Inflammatory macrophage treated with lipopolysaccharide for 4 hours (primary cell): ENCODE measurements around the gene FCRLB.
"Not testable (repeated sequence)": the region's sequence is repeated elsewhere in the genome, so short reads cannot be mapped to it uniquely, and the experiment has no call there.

ENCODE experiments used
- DNase-seq: peaks from one replicate; pipeline ENCODE4 v3.0.0-alpha.2; 2020

Gene FCRLB

DNA sequence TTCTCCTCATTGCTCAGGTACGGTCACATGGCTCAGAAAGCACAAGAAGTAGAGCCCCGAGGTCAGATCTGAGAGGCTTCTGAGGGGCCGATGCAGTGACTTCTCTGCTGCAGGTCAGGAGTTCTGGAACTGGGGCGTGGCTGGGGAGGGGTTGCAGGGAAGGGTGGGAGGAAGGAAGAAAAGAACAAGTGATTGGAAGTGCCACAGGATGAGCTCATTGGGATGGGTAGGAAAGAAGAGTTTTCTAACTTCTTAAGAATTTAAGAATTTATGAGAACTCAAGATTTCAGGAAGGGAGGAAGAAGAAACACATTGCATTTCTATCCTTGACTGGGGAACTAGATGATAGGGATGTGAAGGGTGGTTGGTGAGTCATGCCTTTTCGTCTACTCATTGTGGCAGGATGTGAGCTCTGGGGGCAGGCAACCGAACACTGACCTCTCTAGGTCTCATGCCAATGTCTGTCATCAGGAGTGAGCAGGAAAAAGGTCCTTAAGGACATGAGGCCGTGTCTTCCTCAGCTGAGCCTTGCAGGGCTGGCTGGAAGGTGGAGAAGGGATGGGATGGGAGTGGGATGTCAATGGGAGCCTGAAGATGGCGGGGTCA lies 497 bp downstream of the FCRLB start:
- DNase-seq: peak; percentile 94

GRCh38 chr1:161722406-161722805 lies 1.1 kb downstream of the FCRLB start:
- DNase-seq: peak; percentile 32

- DNase-seq: no peak
Measured at GRCh38 chr1:161723459-161724141, 2.3 kb downstream of the FCRLB start.

DNA sequence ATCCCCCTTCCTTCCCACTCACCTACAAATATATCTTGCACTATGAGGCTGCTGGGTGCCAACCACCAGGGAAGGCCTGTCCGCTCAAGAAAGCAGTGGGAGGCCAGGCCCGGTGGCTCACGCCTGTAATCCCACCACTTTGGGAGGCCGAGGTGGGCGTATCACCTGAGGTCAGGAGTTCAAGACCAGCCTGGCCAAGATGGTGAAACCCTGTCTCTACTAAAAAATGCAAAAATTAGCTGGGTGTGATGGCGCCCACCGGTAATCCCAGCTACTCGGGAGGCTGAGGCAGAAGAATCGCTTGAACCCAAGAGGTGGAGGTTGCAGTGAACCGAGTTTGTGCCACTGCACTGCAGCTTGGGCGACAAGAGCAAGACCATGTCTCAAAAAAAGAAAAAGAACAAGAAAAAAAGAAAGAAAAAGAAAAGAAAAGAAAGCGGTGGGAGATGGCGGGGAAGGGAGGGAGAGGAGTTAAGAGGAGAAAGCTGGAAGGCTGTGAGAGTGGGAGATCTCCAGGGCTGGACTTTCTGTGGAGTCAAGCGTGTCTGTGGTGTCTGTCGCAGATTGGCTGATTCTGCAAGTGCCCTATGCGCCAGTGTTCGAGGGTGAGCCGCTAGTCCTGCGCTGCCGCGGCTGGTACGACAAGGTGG lies 4.0 kb downstream of the FCRLB start:
- DNase-seq: not testable (repeated sequence)

DNA sequence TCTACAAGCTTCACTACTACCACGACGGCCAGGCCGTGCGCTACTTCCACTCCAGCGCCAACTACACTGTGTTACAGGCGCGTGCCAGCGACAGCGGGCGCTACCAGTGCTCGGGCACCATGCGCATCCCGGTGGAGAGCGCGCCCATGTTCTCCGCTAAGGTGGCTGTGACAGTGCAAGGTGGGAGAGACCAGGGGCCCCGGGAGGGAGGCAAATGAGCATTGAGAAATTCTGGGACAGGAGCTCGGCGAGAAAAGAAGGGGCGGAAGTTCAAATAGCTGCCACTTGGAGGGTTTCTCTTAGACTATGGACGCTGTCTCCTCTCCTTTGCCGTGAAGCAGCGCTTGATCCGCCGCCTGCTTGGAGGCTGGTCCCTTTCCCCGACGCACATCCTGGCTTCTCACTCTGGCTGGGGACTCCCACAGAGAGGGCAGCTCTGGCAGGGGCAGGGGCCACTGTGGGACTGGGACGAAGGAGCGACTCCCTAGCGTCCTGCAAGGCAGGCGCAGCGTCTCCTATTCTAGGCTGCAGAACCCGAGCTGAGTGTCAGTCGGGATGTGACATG lies 4.6 kb downstream of the FCRLB start:
- no peak for DNase-seq

- peak; percentile 57 for DNase-seq
Measured at GRCh38 chr1:161726473-161727255, 5.3 kb downstream of the FCRLB start.

GRCh38 chr1:161727256-161727924 lies 6.0 kb downstream of the FCRLB start:
- DNase-seq: peak; percentile 57

DNA sequence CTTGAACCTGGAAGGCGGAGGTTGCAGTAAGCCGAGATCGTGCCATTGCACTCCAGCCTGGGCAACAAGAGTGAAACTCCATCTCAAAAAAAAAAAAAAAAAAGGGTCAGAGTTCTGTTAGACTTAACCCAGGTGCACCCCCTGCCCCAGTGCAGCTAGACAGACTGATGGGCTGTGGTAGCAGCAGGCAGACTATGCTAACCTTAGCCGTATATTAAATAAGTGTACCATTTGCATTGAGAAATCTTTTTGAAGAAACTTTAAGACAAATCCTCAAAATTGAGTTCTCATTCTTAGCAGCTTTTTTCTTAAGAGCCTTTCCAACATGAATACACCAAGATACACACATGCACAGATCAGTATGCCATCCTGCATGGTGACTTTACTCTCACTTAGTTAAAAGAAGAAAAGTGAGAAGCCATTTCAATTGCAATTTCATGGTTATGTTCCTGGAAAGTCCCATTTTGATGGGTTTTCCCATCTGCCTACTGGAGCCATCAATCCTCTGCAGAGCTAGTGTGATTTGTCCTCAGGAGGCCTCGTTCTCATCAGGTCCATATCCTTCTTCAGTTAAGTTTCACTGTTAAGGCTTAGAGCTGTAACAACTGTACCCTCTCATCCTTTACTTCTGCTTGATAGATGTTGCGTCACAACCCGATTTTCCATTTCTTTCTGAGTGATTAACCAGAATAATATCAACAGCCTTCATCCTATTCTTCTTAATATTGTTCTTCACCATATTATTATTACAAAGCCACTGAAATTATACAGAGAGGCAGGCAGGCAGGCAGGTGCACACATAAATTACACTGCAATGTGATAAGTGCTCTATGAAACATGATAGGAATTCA lies 7.3 kb downstream of the FCRLB start:
- peak; percentile 85 for DNase-seq

DNA sequence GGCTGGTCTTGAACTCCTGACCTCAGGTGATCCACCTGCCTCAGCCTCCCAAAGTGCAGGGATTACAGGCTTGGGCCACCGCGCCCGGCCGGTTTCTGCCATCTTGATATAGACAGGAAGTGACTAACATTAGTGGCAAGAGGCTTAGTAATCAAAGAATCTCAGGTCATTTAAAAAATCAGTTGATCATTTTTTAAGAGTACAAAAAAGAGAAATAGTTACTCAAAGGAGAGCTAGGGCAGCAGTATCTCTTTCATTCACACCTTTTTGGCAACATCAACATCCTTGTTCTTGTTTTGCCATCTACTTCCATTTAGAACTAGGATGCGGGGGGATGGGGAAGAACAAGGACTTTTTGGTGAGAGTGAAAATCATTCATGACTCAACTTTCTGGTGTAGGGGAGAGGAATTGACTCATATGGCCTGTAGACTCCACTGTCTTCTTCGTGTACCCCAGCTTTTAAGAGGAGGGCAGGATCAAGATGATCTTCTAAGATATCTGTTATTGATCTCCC lies 8.8 kb downstream of the FCRLB start:
- DNase-seq: peak; percentile 75

- DNase-seq: no peak
Measured at GRCh38 chr1:161731241-161731640, 9.9 kb downstream of the FCRLB start.

DNA sequence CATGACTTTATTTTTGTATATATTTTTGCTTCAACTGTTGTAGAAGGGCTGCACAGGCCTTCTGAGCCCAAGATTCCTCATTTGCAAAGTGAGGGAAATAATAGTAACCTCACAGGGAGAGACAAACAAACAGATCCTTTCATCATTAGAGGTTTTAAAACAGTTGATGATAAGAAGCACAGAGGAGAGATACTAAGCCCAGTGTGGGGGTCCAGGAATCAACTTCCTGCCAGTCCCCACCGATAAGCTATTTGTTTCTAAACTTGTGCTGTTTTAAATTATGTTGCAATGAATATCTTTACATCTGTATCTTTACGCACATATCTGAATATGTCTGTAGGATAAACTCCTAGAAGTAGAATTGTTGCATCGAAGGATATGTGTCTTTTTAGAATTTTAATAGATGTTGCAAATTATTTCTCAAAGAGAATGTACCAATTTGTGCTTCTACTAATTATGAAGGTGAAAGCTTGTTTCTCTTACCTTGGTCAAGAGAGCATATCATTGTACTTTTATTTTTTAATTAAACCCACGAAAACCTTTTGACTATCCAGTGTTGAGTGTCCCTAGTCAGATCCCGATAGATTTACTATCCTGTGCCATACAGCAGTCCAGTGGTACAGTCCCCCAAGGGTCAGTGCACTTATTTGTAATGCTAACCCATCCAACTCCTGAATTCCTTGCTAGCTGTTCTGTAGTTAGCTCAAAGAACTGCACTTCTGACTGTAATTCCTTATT lies 10.8 kb downstream of the FCRLB start:
- no peak for DNase-seq

DNA sequence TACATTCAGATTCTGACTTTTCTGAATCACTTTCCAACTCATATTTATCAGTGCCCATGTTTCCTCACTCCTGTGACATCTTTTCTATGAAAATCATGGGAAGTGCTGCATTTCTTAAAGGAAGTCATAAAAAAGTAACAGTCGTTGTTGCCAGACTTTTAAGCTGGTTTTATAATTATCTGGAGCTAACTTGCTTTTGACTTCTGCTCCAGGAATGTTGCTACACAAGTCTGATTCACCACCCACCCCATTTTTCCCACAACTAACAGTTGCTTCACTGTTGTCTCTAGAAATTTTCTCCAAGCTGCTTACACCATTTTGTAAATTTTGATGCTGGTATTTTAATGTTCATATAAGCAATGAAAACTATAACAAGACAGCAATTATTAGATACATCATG lies 12.2 kb downstream of the FCRLB start:
- DNase-seq: peak; percentile 93

DNA sequence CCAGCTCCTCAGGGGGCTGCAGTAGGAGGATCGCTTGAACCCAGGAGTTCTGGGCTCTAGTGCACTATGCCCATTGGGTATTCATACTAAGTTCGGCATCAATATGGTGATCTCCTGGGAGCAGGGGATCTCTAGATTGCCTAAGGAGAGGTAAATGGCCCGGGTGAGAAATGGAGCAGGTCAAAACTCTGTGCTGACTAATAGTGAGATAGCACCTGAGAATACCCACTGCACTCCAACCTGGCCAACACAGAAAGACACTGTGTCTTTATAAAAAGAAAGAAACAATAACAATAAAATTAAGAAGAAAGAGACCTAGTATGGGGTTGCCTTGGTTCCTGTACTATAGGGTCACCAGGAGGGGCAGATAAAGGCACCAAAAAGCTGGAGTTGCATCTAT lies 14.5 kb downstream of the FCRLB start:
- DNase-seq: no peak

DNA sequence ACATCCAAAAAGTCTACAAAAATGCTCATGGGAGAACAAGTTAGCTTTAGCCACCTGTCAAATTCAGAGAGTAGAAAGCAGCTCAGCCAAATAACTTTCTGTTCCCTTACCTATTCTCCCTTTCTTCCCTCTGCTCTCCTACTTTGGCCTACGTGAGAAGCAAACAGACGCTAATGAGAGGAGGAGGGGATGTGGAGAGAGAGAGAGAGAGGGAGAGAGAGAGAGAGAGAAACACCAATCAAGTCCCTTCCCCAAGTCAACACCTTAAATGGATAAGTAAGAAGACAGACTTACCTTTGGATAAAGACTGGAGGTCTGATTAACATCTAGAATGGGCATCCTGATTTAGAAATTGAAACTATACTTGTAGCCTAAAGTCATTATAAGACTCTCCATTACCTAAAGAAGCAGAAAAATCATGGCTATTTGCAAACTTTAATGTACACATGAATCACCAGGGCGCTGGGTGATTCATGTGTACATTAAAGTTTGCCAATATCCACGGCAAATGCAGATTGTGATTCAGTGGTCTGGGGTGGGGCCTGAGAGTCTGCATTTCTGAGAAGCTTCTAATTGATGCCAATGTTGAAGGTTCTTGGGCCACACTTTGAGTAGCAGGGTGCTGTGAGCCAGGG lies 15.1 kb downstream of the FCRLB start:
- DNase-seq: peak; percentile 79

- no peak for DNase-seq
Measured at GRCh38 chr1:161737625-161738024, 16.3 kb downstream of the FCRLB start.

DNA sequence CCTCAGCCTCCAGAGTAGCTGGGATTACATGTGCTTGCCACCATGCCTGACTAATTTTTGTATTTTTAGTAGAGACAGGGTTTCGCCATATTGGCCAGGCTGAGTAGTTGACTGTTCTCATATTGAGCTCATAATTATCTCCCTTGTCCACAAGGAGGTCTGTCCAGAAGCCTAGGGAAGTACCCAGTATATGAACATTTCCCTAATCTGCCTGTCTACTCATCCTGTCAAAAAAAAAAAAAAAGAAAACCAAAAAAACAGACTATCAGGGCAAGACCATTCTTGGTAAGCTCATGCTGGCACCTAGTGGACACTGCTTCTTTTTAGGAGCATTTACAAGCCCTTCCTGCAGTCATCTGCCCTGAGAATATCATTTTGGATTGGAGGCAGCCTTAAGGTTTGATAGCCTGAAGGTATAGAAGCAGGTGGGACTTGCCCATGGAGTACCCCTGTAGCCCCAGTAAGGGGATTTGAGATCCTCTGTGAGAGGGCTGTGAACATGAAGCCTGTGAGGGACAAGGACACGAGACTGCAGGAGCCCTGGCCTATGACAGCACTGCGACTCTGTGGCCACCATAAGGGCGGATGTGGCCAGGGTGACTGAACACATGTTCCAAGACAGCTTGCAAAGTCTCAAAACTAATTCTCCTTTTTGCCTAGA lies 17.4 kb downstream of the FCRLB start:
- peak; percentile 96 for DNase-seq

DNA sequence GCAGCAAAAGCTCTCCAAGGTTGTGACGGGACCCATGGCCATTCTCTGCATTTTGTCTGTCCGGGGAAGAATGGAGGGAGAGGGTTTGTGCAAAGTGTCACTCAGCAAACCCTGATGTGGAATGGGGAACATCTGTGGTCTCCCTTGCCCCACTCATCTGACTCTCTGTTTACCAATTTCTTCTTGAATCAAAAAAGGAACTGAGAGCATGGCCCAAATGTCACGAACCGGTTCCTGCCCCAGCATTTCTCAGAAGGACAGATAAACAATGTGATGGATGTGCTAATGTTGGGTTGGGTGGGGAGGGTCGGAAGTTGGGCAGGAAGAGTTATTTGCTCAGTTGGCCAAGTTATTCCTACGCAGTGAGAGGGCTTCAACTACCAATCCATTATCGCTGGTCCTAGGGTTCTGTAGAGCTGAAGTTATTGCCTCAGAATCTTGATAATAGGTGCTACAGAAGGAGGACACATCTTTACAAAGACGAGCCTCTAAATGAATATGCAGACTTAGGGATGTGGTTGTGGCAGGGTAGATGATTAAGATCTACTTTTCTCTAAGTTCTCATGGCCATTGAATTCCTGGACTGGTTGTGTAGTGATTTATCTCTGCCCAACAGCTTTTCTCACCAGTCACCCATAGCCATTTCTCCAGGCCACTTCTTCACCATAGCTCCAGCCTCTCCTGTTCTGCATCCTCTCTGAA lies 18.7 kb downstream of the FCRLB start:
- peak; percentile 90 for DNase-seq

- peak; percentile 64 for DNase-seq
Measured at GRCh38 chr1:161740921-161741320, 19.6 kb downstream of the FCRLB start.

- no peak for DNase-seq
Measured at GRCh38 chr1:161743231-161743630, 21.9 kb downstream of the FCRLB start.
